HepG2 (cell line): ENCODE data around the gene CD4. TPM values are rescaled to one million over a fixed set of nuclear protein-coding genes. Genes with fewer than 3 reads are reported as not detected.

Experiments used
- CHCHD3 ChIP-seq: sonication (generic); formaldehyde crosslinking; IDR thresholded peaks from 2 replicates; pipeline ENCODE4 v1.8.0; 2022; ENCODE audit warnings: mild to moderate bottlenecking, missing genetic modification reagents, moderate library complexity
- FOXO1 ChIP-seq: sonication (generic); formaldehyde crosslinking; IDR thresholded peaks from 2 replicates; pipeline ENCODE4 v1.4.0; 2020; ENCODE audit warnings: missing genetic modification reagents
- HNRNPLL ChIP-seq: fragments of 200-400 bp; formaldehyde crosslinking; IDR thresholded peaks from 2 replicates; pipeline ENCODE4 v1.6.1; 2017; ENCODE audit warnings: mild to moderate bottlenecking, low read depth, low read length; ENCODE audit not compliant: poor library complexity, severe bottlenecking
- NBN ChIP-seq: fragments of 450-650 bp; conservative IDR thresholded peaks from 2 replicates; pipeline ENCODE4 v1.6.1; 2017
- NFE2L1 ChIP-seq: sonication (generic); formaldehyde crosslinking; IDR thresholded peaks from 2 replicates; pipeline ENCODE4 v1.4.0; 2020; ENCODE audit warnings: missing genetic modification reagents, mild to moderate bottlenecking, borderline replicate concordance
- NFYB ChIP-seq: sonication (generic); formaldehyde crosslinking; IDR thresholded peaks from 2 replicates; pipeline ENCODE4 v1.4.0; 2020; ENCODE audit warnings: missing genetic modification reagents
- PITX1 ChIP-seq: sonication (generic); formaldehyde crosslinking; IDR thresholded peaks from 2 replicates; pipeline ENCODE4 v1.5.1; 2020; ENCODE audit warnings: mild to moderate bottlenecking, missing genetic modification reagents
- RAD21 ChIP-seq: fragments of 450-650 bp; formaldehyde crosslinking; IDR thresholded peaks from 2 replicates; pipeline ENCODE4 v1.5.0; 2020; ENCODE audit warnings: mild to moderate bottlenecking
- SMAD1 ChIP-seq: sonication (generic); formaldehyde crosslinking; IDR thresholded peaks from 2 replicates; pipeline ENCODE4 v1.4.0; 2020; ENCODE audit warnings: missing genetic modification reagents, low read depth, mild to moderate bottlenecking, borderline replicate concordance
- SRSF9 ChIP-seq: fragments of 200-400 bp; formaldehyde crosslinking; IDR thresholded peaks from 2 replicates; pipeline ENCODE4 v1.6.1; 2018; ENCODE audit warnings: borderline replicate concordance, mild to moderate bottlenecking, low read depth, low read length; ENCODE audit not compliant: insufficient read depth, poor library complexity, severe bottlenecking
- TBP ChIP-seq: sonication (generic); formaldehyde crosslinking; IDR thresholded peaks from 2 replicates; pipeline ENCODE4 v1.5.0; 2020; ENCODE audit warnings: missing genetic modification reagents
- XBP1 ChIP-seq: sonication (generic); formaldehyde crosslinking; IDR thresholded peaks from 2 replicates; pipeline ENCODE4 v1.5.0; 2020; ENCODE audit warnings: missing genetic modification reagents
- ZNF816 ChIP-seq: sonication (generic); formaldehyde crosslinking; IDR thresholded peaks from 2 replicates; pipeline ENCODE4 v1.8.0; 2022; ENCODE audit warnings: missing genetic modification reagents, mild to moderate bottlenecking, borderline replicate concordance
- ZSCAN20 ChIP-seq: sonication (generic); formaldehyde crosslinking; IDR thresholded peaks from 2 replicates; pipeline ENCODE4 v1.4.0; 2020; ENCODE audit warnings: missing genetic modification reagents, mild to moderate bottlenecking, borderline replicate concordance
- ZSCAN9 ChIP-seq: IDR thresholded peaks from 2 replicates; pipeline ENCODE4 v1.6.1; 2016; ENCODE audit warnings: borderline replicate concordance
- polyA plus RNA-seq, 8 experiments: library from polyadenylated mRNA; depleted of rRNA in 3 of 8; stranded (reverse) in 7 of 8; unstranded in 1 of 8; fragments of >200 nt; fragmentation: Illumina TruSeq in 4 of 8; extraction: Trizol in 4 of 8; gene quantifications; 2 replicates each; pipeline versions ENCODE4 v1.2.1 to v1.2.3, GENCODE V29; 2011 to 2016; ENCODE audit warnings: low read depth in 4 of 8, missing spikeins in 1 of 8, mixed read lengths in 1 of 8; ENCODE audit not compliant: insufficient read depth in 1 of 8
- total RNA-seq, 5 experiments: library from RNA; depleted of rRNA; stranded (reverse); fragments of >200 nt; fragmentation: Illumina TruSeq; extraction: Trizol; gene quantifications; 2 replicates each; pipeline ENCODE4 v1.2.3, GENCODE V29; 2016; ENCODE audit warnings: low read depth in 1 of 5
- TF ChIP-seq, protein P1 (sequence below): sonication (generic); formaldehyde crosslinking; IDR thresholded peaks from 2 replicates; pipeline ENCODE4 v1.5.0; 2020; ENCODE audit warnings: mild to moderate bottlenecking, missing genetic modification reagents, moderate library complexity
- TF ChIP-seq, protein P2 (sequence below): sonication (generic); formaldehyde crosslinking; IDR thresholded peaks from 2 replicates; pipeline ENCODE4 v1.9.0; 2021; ENCODE audit warnings: missing genetic modification reagents, borderline replicate concordance
- TF ChIP-seq, protein P3 (sequence below): sonication (generic); formaldehyde crosslinking; IDR thresholded peaks from 2 replicates; pipeline ENCODE4 v1.5.0; 2020; ENCODE audit warnings: missing genetic modification reagents, mild to moderate bottlenecking, borderline replicate concordance
- TF ChIP-seq, protein P4 (sequence below): sonication (generic); formaldehyde crosslinking; IDR thresholded peaks from 2 replicates; pipeline ENCODE4 v1.5.0; 2020; ENCODE audit warnings: missing genetic modification reagents
- TF ChIP-seq, protein P5 (sequence below): sonication (generic); formaldehyde crosslinking; conservative IDR thresholded peaks from 2 replicates; pipeline ENCODE4 v1.4.0; 2020; ENCODE audit warnings: missing genetic modification reagents
- TF ChIP-seq, protein P6 (sequence below): sonication (generic); formaldehyde crosslinking; IDR thresholded peaks from 2 replicates; pipeline ENCODE4 v1.5.0; 2020; ENCODE audit warnings: missing genetic modification reagents

Gene CD4
- total and polyA plus RNA-seq, 2 of the 13 experiments (the other 11 are each of a cell fraction or from before 2014, with no cell fraction given), result 0.07 to 0.95 TPM

DNA sequence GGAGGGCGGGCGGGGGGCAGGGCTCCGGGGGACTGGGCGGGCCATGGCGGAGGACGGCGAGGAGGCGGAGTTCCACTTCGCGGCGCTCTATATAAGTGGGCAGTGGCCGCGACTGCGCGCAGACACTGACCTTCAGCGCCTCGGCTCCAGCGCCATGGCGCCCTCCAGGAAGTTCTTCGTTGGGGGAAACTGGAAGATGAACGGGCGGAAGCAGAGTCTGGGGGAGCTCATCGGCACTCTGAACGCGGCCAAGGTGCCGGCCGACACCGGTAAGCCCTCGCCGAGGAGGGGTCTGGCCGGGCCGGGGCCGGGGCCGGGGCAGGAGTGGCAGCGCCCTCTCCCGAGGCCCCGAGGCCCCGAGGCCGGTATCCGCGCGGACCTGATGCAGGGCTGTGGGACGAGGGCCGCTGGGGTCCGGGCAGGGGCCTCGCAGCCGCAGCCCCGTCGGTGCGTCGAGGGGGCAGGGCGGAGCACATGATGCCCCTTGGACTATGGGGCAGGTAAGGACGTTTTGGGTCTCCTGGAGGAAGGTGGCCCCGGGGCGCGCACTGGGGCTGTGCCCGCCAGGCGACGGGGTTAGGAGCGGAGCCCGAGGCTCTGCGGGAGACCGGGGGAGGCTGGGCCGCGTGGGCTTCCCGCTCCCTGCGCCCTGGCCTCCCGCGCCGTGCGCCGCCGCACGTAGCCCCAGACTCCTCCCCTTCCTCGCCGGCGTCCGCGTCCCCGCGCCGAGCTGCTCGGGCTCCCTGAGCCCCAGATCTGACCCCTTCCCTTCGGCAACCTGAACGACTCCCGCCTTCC is 78.3 kb downstream of the CD4 start, which contains the start of gene TPI1 (continued):
- TF ChIP-seq, protein P1, sequence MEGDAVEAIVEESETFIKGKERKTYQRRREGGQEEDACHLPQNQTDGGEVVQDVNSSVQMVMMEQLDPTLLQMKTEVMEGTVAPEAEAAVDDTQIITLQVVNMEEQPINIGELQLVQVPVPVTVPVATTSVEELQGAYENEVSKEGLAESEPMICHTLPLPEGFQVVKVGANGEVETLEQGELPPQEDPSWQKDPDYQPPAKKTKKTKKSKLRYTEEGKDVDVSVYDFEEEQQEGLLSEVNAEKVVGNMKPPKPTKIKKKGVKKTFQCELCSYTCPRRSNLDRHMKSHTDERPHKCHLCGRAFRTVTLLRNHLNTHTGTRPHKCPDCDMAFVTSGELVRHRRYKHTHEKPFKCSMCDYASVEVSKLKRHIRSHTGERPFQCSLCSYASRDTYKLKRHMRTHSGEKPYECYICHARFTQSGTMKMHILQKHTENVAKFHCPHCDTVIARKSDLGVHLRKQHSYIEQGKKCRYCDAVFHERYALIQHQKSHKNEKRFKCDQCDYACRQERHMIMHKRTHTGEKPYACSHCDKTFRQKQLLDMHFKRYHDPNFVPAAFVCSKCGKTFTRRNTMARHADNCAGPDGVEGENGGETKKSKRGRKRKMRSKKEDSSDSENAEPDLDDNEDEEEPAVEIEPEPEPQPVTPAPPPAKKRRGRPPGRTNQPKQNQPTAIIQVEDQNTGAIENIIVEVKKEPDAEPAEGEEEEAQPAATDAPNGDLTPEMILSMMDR (CRISPR knock-in tag), result peak; percentile 5; the same call in 1 of the 2 replicates
- TF ChIP-seq SRSF9, result no peak
- TF ChIP-seq, protein P2, sequence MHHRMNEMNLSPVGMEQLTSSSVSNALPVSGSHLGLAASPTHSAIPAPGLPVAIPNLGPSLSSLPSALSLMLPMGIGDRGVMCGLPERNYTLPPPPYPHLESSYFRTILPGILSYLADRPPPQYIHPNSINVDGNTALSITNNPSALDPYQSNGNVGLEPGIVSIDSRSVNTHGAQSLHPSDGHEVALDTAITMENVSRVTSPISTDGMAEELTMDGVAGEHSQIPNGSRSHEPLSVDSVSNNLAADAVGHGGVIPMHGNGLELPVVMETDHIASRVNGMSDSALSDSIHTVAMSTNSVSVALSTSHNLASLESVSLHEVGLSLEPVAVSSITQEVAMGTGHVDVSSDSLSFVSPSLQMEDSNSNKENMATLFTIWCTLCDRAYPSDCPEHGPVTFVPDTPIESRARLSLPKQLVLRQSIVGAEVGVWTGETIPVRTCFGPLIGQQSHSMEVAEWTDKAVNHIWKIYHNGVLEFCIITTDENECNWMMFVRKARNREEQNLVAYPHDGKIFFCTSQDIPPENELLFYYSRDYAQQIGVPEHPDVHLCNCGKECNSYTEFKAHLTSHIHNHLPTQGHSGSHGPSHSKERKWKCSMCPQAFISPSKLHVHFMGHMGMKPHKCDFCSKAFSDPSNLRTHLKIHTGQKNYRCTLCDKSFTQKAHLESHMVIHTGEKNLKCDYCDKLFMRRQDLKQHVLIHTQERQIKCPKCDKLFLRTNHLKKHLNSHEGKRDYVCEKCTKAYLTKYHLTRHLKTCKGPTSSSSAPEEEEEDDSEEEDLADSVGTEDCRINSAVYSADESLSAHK (CRISPR knock-in tag), result no peak
- TF ChIP-seq NBN, result no peak
- TF ChIP-seq FOXO1 (CRISPR knock-in tag), result no peak
- TF ChIP-seq, protein P3, sequence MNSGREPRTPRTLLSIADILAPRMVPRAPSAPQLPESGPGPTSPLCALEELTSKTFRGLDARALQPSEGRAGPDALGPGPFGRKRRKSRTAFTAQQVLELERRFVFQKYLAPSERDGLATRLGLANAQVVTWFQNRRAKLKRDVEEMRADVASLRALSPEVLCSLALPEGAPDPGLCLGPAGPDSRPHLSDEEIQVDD (CRISPR knock-in tag), result no peak
- TF ChIP-seq RAD21 (CRISPR knock-in tag), result peak; percentile 59
- TF ChIP-seq TBP (CRISPR knock-in tag), result no peak
- TF ChIP-seq ZSCAN20 (CRISPR knock-in tag), result peak; percentile 86
- TF ChIP-seq HNRNPLL, result peak; percentile 71
- TF ChIP-seq SMAD1 (CRISPR knock-in tag), result no peak
- TF ChIP-seq PITX1 (CRISPR knock-in tag), result peak; percentile 45; the same call in 1 of the 2 replicates
- TF ChIP-seq, protein P4, sequence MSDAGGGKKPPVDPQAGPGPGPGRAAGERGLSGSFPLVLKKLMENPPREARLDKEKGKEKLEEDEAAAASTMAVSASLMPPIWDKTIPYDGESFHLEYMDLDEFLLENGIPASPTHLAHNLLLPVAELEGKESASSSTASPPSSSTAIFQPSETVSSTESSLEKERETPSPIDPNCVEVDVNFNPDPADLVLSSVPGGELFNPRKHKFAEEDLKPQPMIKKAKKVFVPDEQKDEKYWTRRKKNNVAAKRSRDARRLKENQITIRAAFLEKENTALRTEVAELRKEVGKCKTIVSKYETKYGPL (CRISPR knock-in tag), result 0 out of 2 replicates have a peak, but pooled peaks have one; percentile 62
- TF ChIP-seq NFYB (CRISPR knock-in tag), result 0 out of 2 replicates have a peak, but pooled peaks have one; percentile 29
- no peak for TF ChIP-seq NFE2L1
- TF ChIP-seq CHCHD3, result peak; percentile 43; the same call in 1 of the 2 replicates
- TF ChIP-seq, protein P5, sequence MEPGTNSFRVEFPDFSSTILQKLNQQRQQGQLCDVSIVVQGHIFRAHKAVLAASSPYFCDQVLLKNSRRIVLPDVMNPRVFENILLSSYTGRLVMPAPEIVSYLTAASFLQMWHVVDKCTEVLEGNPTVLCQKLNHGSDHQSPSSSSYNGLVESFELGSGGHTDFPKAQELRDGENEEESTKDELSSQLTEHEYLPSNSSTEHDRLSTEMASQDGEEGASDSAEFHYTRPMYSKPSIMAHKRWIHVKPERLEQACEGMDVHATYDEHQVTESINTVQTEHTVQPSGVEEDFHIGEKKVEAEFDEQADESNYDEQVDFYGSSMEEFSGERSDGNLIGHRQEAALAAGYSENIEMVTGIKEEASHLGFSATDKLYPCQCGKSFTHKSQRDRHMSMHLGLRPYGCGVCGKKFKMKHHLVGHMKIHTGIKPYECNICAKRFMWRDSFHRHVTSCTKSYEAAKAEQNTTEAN (CRISPR knock-in tag), result no peak
- TF ChIP-seq, protein P6, sequence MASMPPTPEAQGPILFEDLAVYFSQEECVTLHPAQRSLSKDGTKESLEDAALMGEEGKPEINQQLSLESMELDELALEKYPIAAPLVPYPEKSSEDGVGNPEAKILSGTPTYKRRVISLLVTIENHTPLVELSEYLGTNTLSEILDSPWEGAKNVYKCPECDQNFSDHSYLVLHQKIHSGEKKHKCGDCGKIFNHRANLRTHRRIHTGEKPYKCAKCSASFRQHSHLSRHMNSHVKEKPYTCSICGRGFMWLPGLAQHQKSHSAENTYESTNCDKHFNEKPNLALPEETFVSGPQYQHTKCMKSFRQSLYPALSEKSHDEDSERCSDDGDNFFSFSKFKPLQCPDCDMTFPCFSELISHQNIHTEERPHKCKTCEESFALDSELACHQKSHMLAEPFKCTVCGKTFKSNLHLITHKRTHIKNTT, result no peak
- TF ChIP-seq XBP1 (CRISPR knock-in tag), result 0 out of 2 replicates have a peak, but pooled peaks have one; percentile 70
- TF ChIP-seq ZNF816 (CRISPR knock-in tag), result no peak
- TF ChIP-seq ZSCAN9 (CRISPR knock-in tag), result peak; percentile 75
